GM23338 (cell line): Measurements from ENCODE around the gene UBL3. TPM values are rescaled to one million over a fixed set of nuclear protein-coding genes. Genes with fewer than 3 reads are reported as not detected.

Source experiments
- ATAC-seq: fragments of 200-7000 bp; cut with Tn5 transposase; 3 replicates; pipeline ENCODE4 v1.9.1; 2020
- DNase-seq: peaks from one replicate; pipeline ENCODE4 v3.0.0-alpha.2; 2015; ENCODE audit warnings: low spot score
- H2AFZ ChIP-seq: fragments of 200-600 bp; sonication (generic); 2 replicates; pipeline ENCODE4 v1.8.0; 2016; ENCODE audit warnings: antibody characterized with exemption, mild to moderate bottlenecking, moderate library complexity
- H3F3A ChIP-seq: fragments of 200-600 bp; sonication (generic); replicated peaks from 2 replicates; pipeline ENCODE4 v1.8.0; 2017; ENCODE audit warnings: antibody characterized with exemption, mixed run types, low read depth
- H3K27ac ChIP-seq: fragments of 200-600 bp; sonication (generic); 2 replicates; pipeline ENCODE4 v1.6.1; 2016; ENCODE audit warnings: low read depth
- H3K27me3 ChIP-seq: fragments of 200-600 bp; sonication (generic); 2 replicates; pipeline ENCODE4 v1.8.0; 2016; ENCODE audit warnings: mild to moderate bottlenecking, mixed run types, moderate library complexity; ENCODE audit not compliant: insufficient read depth
- H3K36me3 ChIP-seq: fragments of 200-600 bp; sonication (generic); 2 replicates; pipeline ENCODE4 v1.8.0; 2016; ENCODE audit warnings: mild to moderate bottlenecking; ENCODE audit not compliant: insufficient read depth
- H3K4me1 ChIP-seq: fragments of 200-600 bp; sonication (generic); 2 replicates; pipeline ENCODE4 v1.8.0; 2016; ENCODE audit warnings: mild to moderate bottlenecking, moderate library complexity; ENCODE audit not compliant: insufficient read depth
- H3K4me2 ChIP-seq: fragments of 200-600 bp; sonication (generic); 2 replicates; pipeline ENCODE4 v1.7.1; 2017; ENCODE audit warnings: mixed run types
- H3K4me3 ChIP-seq: fragments of 200-600 bp; sonication (generic); 2 replicates; pipeline ENCODE4 v1.6.1; 2016; ENCODE audit warnings: mixed run types
- H3K79me2 ChIP-seq: fragments of 200-600 bp; sonication (generic); replicated peaks from 2 replicates; pipeline ENCODE4 v1.8.0; 2017; ENCODE audit warnings: mild to moderate bottlenecking; ENCODE audit not compliant: insufficient read depth
- H3K9me2 ChIP-seq: fragments of 200-600 bp; sonication (generic); 2 replicates; pipeline ENCODE4 v1.8.0; 2017; ENCODE audit not compliant: insufficient read depth
- H4K20me1 ChIP-seq: fragments of 200-600 bp; sonication (generic); replicated peaks from 2 replicates; pipeline ENCODE4 v1.8.0; 2017; ENCODE audit warnings: mild to moderate bottlenecking; ENCODE audit not compliant: insufficient read depth
- H3K27ac Mint-ChIP-seq: 2 replicates; pipeline ENCODE4 v1.8.0; 2020; ENCODE audit warnings: inconsistent platforms, mild to moderate bottlenecking, moderate library complexity, mixed read lengths
- H3K27me3 Mint-ChIP-seq: 3 replicates; pipeline ENCODE4 v1.8.0; 2022; ENCODE audit warnings: low read depth, mild to moderate bottlenecking, moderate library complexity, mixed read lengths, inconsistent platforms; ENCODE audit not compliant: insufficient read depth, poor library complexity
- H3K36me3 Mint-ChIP-seq: 3 replicates; pipeline ENCODE4 v1.8.0; 2021; ENCODE audit warnings: low read depth, mild to moderate bottlenecking, inconsistent platforms, moderate library complexity, mixed read lengths
- H3K4me1 Mint-ChIP-seq: 3 replicates; pipeline ENCODE4 v1.8.0; 2020; ENCODE audit warnings: mild to moderate bottlenecking, inconsistent platforms, mixed read lengths
- H3K4me3 Mint-ChIP-seq: 3 replicates; pipeline ENCODE4 v1.8.0; 2021; ENCODE audit warnings: moderate library complexity, mild to moderate bottlenecking, inconsistent platforms, mixed read lengths
- H3K9me3 Mint-ChIP-seq: 3 replicates; pipeline ENCODE4 v1.8.0; 2020; ENCODE audit warnings: moderate library complexity, mild to moderate bottlenecking, inconsistent platforms, mixed read lengths
- CTCF ChIP-seq, 2 experiments: fragments of 200-600 bp in 1 of 2; sonication (generic) in 1 of 2; conservative IDR thresholded peaks; 2 replicates each; pipeline versions ENCODE4 v1.5.1 to v1.6.1; 2016 to 2017; ENCODE audit warnings: antibody characterized with exemption in 2 of 2, low read depth in 2 of 2, mild to moderate bottlenecking in 2 of 2, moderate library complexity in 1 of 2
- ZNF462 ChIP-seq: fragments of 250-450 bp; sonication (Bioruptor Pico); IDR thresholded peaks from 2 replicates; pipeline ENCODE4 v1.5.0; 2020; ENCODE audit warnings: mild to moderate bottlenecking, moderate library complexity
- polyA plus RNA-seq: library from polyadenylated mRNA; unstranded; fragments of >200 nt; fragmentation: Nextera tagmentation; extraction: Ambion mirVana; gene quantifications from 2 replicates; pipeline ENCODE4 v1.2.1, GENCODE V29; 2016
- total RNA-seq: library from RNA; depleted of rRNA; stranded (reverse); fragments of >200 nt; shearing (Covaris generic); gene quantifications from 2 replicates; pipeline ENCODE4 v1.2.3, GENCODE V29; 2014

The UBL3 gene
- total and polyA plus RNA-seq, 2 experiments from 2014 or later: 9.7 to 21.1 TPM

- no peak for TF ChIP-seq ZNF462 (CRISPR knock-in tag)
These were observed 42.2 kb downstream of the UBL3 start (continued) for GRCh38 chr13:29808264-29808663.

GRCh38 chr13:29805994-29806979, 44.1 kb downstream of the UBL3 start:
- Histone ChIP-seq H3K4me3 (no peak overlapping the region), H3K4me2 (no peak overlapping the region), H3K36me3 (no peaks in the 10 kb centered on the region), H4K20me1 (0 out of 2 replicates have a peak, but pooled peaks cover 3% of the 10 kb centered on the region), H3K4me1 (peaks cover 15% of the 10 kb centered on the region), H3F3A (no peaks in the 10 kb centered on the region), H3K79me2 (peaks cover 89% of the 10 kb centered on the region), H2AFZ (no peak overlapping the region), H3K27ac (no peak overlapping the region), H3K27me3 (no peaks in the 10 kb centered on the region), H3K9me2 (no peaks in the 10 kb centered on the region)
- no peak overlapping the region for H3K4me3 Mint-ChIP-seq
- H3K9me3 Mint-ChIP-seq: no peaks in the 10 kb centered on the region
- H3K4me1 Mint-ChIP-seq: peaks cover 15% of the 10 kb centered on the region
- no peak for DNase-seq
- no peaks in the 10 kb centered on the region for H3K27me3 Mint-ChIP-seq
- H3K27ac Mint-ChIP-seq: no peak overlapping the region
- ATAC-seq: no peak
- H3K36me3 Mint-ChIP-seq: no peaks in the 10 kb centered on the region
- TF ChIP-seq ZNF462 (CRISPR knock-in tag): no peak
- TF ChIP-seq CTCF (conservative IDR thresholded peaks at IDR 0.05; ENCODE audit: low read depth in 2 of 2): no peak
